GM19463 (cell line): Measurements from ENCODE around the gene GSE1.

Experiments
- ATAC-seq: cut with Tn5 transposase; IDR thresholded peaks from one replicate; pipeline ENCODE4 v1.9.1; 2021; ENCODE audit warnings: mild to moderate bottlenecking, moderate library complexity; ENCODE audit not compliant: unreplicated experiment

The GSE1 gene

DNA sequence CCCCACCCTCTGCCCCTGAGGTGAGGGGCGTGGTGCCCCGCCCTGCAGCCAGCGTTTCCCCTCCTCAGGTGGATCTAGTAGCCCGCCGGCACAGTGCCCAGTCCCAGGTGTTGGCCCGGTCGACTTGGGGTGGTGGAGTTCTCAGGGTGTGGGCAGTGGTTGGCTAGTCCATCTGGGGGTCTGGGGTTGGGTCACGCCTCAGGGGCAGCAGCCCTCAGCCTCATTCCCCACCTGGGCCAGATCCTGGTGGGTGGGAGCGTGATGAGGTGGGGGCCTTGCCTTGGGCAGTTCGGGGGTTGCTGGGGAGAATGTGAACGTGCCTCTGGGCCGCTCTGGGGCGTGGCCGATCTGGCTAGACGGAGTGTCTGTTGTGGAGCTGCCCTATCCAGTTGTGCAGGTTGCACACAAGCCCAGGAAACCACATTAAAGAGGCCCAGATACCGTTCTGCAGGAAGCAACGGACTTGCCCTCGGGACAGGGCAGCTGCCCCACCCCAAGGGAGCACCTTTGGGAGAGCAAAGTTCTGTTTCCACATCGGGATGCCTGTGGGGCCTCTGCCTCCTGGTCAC, 32.0 kb downstream of the GSE1 start:
- ATAC-seq = no peak

DNA sequence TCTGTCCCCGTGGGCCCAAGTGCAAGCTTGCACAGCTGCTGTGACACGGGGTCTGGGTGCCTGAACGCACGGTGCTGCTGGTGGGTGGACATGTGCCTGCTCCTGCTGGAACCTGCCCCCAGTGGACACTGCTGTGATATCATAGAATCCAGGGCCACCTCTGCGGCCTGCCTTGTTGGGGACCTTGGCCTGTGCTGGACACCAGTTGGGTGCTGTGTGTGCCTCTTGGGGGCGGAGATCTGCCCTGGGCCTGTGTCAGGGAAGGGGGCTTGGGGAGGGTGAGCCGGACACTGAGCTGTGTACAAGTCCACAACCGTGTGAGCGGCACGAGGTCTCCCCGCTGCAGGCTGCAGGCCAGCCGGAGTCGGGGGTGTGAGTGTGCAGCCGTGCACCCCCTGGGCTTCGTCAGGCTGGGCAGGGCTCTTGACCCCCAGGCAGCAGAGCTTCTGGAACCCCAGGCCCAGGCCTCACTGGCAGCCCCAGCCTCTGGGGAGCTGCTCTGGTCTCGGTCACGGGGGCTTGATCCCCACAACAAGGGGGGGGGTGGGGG, 33.3 kb downstream of the GSE1 start:
- no peak for ATAC-seq

DNA sequence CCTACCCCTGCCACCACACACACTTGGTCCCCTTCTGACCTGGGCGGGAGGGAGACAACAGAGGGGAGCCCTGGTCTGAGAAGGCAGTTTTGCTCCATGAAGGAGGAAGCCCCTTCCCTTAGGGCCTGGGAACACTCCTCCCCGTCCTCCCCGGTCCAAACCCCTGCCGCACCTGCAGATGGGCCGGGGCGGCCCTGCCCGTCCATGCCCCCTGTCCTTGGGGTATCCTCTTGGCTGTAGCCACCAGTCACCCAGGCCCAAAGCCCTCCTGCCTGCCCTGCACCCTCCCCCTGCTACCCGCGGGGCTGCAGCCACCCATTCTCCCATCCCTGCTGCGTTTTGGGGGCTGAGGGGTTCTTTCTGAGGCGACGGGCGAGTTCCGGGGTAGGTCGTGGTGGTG, 33.9 kb downstream of the GSE1 start:
- no peak for ATAC-seq

DNA sequence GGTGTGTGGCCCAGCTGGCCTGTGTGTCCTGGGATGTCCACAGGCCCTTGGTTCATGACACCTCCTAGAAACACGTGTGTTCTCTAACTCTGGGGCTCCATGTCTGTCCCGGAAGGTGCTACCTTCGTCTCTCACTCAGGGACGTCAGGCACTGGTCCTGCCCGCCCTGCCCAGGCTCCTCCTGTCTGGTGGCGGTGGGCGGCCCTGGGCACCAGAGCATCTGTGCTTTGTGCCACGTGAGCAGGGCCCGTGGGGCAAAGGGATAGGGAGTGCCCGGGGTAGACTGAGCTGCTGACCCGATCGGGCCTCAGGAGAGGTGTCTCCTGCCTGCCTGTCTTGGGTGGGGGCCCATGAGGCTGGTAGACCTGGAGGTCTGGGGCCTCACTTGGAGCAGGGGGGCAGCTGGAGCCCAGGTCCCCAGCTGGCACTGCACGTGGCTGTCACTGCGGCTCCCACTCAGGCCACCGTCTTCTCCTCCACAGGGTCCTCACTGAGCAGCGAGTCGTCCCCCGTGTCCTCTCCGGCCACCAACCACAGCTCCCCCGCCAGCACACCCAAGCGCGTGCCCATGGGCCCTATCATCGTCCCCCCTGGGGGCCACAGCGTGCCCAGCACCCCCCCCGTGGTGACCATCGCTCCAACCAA, 35.1 kb downstream of the GSE1 start:
- no peak for ATAC-seq

DNA sequence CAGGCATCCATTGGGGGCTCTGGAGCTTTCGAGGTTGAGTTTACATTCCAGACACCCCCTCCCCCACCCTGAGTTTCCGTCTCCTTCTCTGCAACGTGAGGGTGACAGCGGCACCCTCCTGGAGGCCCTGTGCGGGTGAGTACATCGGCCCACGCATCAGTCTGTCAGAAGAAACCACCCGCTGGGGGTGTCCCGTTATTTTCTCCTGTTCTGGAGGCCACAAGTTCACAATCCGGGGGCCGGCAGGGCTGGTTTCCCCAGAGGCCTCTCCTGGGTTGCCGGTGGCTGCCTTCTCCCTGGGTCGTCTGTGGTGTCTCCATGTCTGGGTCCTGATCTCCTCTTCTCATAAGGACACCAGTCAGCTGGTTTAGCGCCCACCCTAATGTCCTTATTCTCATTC, 35.7 kb downstream of the GSE1 start:
- no peak for ATAC-seq

DNA sequence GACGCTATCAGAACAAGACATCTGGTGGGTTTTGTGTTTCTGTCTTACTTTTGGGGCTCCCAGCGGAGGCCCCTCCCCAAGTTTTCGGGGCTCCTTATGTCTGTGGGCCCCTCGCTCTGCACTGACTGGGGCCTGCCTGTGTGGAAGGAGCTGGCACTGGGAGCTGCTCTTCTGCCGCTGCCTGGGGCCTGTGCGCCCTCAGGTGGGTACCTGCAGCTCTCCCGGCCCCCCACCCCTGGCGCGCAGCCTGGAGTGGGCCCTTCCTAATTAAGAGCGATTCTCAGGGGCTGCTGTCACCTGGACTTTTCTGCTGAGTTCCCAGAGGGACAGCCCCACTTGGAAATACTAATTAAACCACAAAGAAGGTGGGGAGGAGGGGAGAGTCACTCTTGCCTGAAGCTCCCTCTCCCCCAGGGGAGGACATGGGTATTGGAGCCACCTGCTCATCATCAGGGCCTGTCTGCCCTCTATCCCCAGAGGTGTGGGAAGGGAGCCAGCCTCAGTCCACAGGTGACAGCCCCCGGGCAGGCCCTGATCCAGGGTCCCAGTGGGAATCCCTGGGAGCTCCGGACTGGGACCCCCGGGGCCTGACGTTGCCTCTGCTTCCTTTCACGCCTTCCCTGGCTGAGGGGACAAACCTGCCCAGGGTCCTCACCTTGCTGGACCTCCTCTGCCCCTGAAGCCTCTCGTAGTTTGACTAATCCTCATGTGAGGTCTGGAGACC, 36.5 kb downstream of the GSE1 start:
- no peak for ATAC-seq

DNA sequence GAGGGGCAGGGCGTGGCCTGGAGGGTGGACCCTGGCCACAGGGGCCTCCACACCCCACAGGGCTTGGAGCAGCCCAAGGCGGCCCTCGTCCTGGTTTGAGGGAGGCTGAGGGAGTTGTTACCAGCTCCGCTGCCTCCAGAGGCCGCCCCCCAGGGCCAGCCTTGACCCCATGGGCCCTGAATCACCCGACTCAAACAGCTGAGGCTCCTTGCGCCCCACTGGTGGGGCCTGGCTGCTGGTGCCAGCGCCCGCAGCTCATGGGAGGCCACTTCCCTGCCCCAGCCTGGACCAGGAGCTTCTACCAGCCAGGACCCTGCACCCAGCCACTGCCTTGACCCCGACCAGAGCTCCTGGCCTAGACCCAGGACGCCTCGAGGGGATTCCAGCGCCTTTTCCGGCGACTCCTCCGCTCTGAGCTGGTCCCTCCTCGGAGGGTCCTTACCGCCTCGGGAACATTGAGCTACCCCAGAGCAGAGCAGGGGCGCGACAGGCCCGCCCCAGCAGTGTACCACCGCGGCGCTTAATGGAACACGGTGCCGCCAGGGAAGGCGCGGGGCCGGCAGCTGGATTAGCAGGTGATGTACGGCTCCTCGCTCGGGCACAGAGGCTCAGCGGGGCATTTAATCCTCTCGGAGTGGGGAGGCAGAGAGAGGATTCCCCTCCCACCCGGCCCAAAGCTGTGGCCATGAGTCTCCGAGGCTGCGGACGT, 37.2 kb downstream of the GSE1 start:
- ATAC-seq = no peak

DNA sequence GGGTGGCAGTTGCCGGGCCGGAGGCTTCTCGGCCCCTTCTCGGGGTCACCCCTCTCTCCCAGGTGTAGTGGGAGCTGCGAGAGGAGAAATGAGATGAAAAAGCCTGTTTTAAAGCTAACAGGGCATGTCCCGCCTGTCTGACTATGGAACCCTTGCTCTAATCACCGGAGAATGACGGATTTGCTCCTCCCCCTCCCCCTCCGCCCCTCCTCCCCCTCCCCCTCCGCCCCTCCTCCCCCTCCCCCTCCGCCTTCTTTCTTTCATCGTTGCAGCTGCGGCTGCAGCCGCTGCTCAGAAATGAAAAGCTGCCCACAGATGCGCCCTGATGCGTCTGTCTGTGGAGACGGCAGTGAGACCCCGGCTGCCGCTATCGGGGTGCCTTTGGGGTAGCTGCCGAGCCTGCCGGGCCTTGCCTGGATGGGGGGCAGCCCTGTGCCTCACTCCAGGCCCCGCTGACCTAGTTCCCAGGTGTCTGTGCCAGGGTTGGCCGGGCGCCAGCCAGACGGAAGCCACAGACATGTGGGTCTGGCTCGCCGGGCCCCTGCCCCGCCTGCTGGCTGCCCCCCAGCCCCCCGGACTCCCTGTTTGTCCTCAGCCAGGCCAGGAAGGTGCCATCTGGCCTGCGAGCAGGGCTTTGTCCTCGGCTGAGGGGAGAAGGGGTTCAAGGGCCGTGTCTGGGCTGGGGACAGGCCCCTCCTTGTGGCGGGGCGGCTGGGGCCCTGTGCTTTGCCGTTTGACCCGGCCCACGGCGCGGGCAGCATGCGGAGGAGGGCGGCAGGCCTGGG, 37.9 kb downstream of the GSE1 start:
- ATAC-seq = no peak

DNA sequence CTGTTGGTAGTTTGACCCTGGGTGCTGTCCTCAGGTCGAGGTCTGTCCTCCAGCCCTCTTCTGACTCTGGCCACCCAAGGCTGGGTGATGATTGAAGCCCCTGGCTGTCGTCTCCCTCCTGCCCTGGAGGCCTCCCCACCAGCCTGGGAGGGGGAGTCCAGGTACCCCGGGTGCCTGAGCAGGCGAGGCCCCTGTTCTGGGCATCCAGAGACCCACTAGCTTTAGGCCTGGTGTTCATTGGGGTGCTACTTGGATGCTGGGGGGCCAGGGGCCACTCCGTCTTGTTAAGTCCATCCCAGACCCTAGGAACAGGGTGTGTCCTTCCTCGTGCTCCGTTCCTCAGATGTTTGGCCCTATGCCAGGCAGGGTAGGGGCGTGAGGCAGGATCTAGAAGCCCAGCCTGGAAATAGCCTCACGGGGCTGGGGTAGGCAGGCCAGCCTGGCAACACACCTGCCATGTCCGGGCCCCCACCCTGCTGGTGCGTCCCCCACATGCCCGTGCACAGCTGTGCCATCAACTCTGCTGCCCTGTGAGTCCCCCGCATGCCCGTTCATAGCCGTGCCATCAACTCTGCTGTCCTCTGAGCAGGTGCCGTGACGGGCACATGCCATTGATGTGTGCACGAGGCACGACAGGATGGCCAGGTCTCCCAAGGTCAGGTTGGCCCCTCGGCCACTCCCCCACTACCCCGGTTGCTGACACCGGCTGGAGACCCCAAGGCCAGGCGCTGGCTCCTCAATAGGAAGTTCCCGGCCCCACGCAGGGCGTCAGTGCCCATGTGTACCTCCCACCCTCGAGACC, 38.7 kb downstream of the GSE1 start:
- no peak for ATAC-seq

DNA sequence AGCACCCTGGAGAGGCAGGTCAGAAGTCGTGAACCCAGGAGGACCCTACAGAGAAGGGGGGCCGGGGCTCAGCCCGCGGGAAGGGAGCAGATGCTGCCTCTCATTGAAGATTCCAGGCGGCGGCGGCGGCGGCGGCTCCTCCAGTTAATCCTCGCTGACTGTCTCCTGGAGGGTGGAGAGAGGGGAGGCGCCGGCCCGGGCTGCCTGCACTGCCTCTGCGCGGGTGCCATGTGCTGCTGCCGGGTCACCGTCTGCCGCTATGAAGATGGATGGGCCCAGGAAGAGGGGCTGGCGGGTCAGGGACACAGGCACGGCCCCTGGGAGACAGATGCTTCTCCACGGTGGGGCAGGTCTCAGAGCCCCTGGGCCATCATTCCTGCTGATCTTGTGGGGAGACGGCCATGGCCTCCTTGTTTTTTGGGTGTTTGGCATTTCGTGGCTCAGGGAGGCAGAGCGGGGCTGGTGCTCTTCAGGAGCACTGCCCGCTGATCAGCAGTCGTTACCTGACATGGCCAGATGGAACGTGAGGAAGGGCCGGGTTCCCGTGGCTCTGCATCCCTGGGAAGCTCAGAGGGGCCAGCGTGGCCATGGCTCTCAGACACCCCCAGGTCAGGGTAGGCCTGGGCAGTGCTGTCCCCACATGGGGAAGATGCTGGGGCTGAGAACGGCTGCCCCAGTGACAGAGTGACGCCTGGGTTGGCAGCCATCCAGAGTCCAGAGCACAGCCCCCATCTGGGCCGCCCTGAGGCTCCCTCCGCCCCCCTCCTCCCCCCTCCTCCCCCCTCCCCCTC, 39.5 kb downstream of the GSE1 start:
- no peak for ATAC-seq

DNA sequence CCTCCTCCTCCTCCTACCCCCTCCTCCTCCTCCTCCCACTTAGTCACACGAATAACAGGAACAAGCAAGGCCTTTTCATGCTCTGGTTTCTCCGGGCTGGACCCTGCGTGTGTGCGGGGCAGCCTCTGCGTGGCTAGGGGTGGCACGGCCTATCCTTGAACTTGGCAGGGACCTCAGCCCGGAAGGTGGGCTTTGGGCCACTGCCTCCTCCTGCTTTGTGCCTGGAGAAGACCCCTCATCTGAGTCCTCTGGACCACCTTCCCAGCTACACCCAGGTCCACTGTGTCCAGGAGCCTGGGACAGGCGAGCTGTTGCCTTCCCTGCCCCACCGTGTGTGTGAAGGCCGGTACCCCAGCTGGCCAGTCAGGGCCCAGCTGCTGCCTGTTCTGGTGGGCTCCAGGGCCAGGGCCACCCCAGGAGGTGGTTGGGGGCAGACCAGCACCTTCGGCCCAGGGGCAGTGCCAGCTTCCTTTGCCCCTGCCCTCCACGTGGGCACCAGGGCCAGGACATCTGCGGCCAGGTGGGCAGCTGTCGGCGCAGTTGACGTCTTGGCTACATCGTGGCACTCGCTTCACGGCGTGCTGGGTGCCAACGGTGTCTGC, 40.3 kb downstream of the GSE1 start:
- ATAC-seq = no peak

DNA sequence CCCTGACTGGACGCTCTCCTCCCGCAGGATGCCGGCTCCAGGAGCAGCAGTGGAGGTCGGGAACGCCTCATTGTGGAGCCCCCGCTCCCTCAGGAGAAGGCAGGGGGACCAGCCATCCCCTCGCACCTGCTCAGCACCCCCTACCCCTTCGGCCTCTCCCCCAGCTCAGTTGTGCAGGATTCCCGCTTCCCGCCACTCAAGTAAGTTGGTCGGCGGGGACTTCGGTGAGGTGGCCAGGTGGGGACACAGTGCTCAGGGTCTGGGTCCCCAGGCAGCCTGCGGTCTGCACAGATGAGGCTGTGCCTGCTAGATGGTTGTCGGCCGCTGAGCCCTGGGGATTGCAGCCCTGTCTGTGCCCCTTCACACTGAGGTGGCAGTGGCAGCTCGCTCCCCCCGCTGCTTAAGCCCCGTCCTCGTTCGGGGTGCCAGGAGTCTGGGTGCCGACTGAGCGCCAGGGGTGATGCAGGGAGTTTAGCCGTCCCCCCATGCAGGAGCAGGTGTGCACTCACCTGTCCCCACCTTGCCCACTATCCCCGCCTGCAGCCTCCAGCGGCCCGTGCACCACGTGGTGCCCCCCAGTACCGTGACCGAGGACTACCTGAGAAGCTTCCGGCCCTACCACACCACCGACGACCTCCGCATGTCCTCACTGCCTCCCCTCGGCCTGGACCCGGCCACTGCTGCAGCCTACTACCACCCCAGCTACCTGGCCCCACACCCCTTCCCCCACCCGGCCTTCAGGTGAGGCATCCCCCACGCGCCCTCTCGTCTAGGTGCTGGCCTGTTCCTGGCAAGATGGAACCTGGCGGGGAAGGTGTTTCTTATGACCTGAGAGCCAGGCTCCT, 41.4 kb downstream of the GSE1 start:
- no peak for ATAC-seq

DNA sequence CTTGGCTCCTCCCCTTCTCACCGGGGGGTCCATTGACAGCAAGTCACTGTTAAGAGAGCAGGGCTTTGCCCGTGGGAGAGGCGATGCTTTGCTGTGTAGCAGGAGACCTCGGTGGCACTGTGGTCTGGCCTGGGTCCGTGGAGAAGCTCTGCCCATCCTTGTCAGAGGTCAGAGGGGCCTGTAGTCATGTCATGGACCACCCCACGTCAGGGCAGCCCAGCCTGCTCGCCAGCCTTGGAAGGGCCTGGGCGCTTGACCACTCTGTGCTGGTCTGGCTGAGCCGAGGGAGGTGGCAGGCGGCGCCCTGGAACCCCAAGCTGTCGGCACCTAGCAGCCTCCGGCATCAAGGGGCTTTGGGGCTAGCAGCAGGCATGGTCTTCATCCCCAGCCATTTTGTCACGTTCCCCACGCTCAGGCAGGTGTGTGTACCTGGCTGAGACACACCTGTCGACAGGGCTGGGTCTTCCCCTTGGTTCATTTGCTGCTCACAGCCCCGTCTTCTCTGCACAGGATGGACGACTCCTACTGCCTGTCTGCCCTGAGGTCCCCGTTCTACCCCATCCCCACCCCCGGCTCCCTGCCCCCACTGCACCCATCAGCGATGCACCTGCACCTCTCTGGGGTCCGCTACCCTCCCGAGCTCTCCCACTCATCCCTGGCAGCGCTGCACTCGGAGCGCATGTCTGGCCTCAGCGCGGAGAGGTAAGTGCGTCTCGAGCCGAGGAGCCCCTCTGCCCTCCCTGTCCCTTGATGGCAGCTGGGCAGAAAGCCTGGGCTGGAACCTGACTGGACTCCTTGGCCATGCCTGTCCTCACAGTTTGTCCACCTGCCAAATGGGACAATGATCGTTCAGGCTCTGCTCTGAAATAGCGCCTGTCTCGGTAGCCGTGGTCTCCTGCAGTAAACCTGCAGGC, 42.4 kb downstream of the GSE1 start:
- no peak for ATAC-seq

DNA sequence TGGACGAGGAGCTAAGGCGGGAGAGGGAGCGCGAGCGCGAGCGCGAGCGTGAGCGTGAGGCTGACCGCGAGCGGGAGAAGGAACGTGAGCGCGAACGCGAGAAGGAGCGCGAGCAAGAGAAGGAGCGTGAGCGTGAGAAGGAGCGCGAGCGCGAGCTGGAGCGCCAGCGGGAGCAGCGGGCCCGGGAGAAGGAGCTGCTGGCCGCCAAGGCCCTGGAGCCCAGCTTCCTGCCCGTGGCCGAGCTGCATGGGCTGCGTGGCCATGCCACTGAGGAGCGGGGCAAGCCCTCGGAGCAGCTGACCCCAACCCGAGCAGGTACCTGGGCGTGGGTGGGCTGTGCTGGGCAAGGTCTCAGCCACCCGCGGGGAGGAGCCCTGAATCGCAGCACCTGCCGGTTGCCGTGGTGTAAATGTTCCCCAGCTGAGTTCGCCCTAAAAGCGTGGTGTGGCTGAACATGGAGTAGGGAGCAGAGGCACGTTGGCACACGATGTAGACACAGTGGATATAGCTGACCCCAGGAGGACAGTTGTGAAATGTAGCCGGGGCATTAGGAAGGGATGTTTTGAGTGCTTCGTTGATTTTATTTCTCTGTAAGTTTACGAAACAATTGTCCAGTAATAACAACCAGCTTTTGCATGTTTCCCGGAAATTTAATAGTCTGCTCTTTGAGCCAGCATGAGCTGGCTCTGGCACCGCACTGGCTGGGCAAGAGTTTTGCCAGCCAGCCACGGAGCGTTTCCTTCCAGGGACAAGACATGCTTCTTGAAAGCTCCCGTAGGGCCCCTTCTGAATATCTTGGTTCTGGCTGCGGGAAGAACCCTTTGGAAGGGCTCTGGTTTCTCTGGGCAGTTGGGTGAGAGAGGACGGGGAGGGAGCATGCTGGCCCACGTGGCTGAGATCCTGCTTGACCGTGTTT, 43.5 kb downstream of the GSE1 start:
- ATAC-seq = no peak

DNA sequence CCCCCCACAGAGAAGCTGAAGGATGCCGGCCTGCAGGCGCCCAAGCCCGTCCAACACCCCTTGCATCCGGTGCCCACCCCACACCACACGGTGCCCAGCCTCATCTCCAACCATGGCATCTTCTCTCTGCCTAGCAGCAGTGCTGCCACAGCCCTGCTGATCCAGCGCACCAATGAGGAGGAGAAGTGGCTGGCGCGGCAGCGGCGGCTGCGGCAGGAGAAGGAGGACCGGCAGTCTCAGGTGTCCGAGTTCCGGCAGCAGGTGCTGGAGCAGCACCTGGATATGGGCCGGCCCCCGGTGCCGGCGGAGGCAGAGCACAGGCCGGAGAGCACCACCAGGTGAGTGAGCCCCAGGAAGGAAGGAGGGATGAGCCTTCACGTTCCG, 44.1 kb downstream of the GSE1 start:
- no peak for ATAC-seq

DNA sequence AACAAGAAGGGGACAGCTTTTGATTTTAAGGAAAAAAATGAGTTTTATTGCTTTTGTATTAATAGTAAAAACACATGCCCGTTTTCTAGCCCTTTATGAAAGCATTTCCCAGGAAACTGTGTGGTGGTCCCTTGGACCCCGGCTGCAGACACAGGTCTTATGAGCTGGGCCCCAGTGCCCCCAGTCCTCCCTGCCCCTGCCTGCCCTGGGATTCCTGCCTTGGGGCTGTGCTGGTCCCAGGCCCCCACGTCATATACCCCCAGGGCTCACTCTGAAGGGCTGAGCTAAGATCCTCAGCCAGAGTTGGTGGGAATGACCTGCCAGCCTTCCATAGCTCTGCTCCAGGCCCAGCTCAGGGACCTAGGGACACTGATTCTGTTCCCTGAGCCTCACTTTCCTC, 44.9 kb downstream of the GSE1 start:
- no peak for ATAC-seq
